Panc1 (cell line): ENCODE results near the gene GOLGA6A. TPM values are rescaled to one million over a fixed set of nuclear protein-coding genes. Genes with fewer than 3 reads are reported as not detected.

Experiments
- ATAC-seq: fragments of 200-7000 bp; cut with Tn5 transposase; 2 replicates; pipeline ENCODE4 v1.9.1; 2020; ENCODE audit warnings: mild to moderate bottlenecking, moderate library complexity
- BruUV-seq: library from RNA; stranded (reverse); fragments of 400-500 nt; replicated peaks from 2 replicates; lab custom pipeline; 2021; lab: Mats Ljungman, UMichigan
- CTCF ChIA-PET: fragments of 300-600 bp; sonication (Branson Sonifier 250); formaldehyde crosslinking; loops from one replicate; lab custom pipeline; 2022; ENCODE audit warnings: antibody characterized with exemption; lab: Charles Lee
- POLR2A ChIA-PET: fragments of 300-600 bp; sonication (Branson Sonifier 250); formaldehyde crosslinking; loops from one replicate; lab custom pipeline; 2022; ENCODE audit warnings: antibody characterized with exemption; lab: Charles Lee
- DNase-seq: peaks from one replicate; pipeline ENCODE4 v3.0.0-alpha.2; 2010; ENCODE audit warnings: low read depth, low spot score
- H3K27ac ChIP-seq: 2 replicates; pipeline ENCODE4 v1.5.1; 2011; ENCODE audit warnings: mild to moderate bottlenecking, low read length, inconsistent platforms
- H3K27me3 ChIP-seq: fragments of 200-500 bp; sonication (Bioruptor generic); 2 replicates; pipeline ENCODE4 v1.6.0; 2014; ENCODE audit warnings: low read length, inconsistent platforms; ENCODE audit not compliant: control insufficient read depth, insufficient read depth
- H3K36me3 ChIP-seq: fragments of 200-500 bp; sonication (Bioruptor generic); 2 replicates; pipeline ENCODE4 v1.5.1; 2014; ENCODE audit warnings: inconsistent platforms, mild to moderate bottlenecking, low read length, moderate library complexity; ENCODE audit not compliant: control insufficient read depth, insufficient read depth
- H3K4me1 ChIP-seq: 2 replicates; pipeline ENCODE4 v1.5.1; 2011; ENCODE audit warnings: inconsistent platforms, mild to moderate bottlenecking, low read length, moderate library complexity; ENCODE audit not compliant: control insufficient read depth, insufficient read depth
- H3K4me3 ChIP-seq, 2 experiments: 2 replicates each; pipeline ENCODE4 v1.5.1; 2011 to 2012; ENCODE audit warnings: low read depth in 2 of 2, low read length in 2 of 2, mild to moderate bottlenecking in 2 of 2, inconsistent platforms in 1 of 2, moderate library complexity in 1 of 2
- H3K9me3 ChIP-seq: fragments of 200-500 bp; sonication (Bioruptor generic); 2 replicates; pipeline ENCODE4 v1.5.1; 2014; ENCODE audit warnings: low read depth, mild to moderate bottlenecking, inconsistent platforms, low read length, moderate library complexity; ENCODE audit not compliant: control insufficient read depth, insufficient read depth
- CTCF ChIP-seq: fragments of 450-650 bp; IDR thresholded peaks from 2 replicates; pipeline ENCODE4 v1.5.1; 2017; ENCODE audit warnings: mild to moderate bottlenecking
- REST ChIP-seq, 2 experiments: IDR thresholded peaks; 2 replicates each; pipeline ENCODE4 v1.6.1; 2011 to 2012; ENCODE audit warnings: low read depth in 2 of 2, control low read depth in 1 of 2, low read length in 1 of 2, mild to moderate bottlenecking in 1 of 2, moderate library complexity in 1 of 2; ENCODE audit not compliant: insufficient read depth in 1 of 2
- in situ Hi-C: cut with HindIII; loops from 2 replicates; pipeline ENCODE4 v1.10.0; 2016; ENCODE audit warnings: low sequenced_read_pairs, low pct_unique_long_range_greater_than_20kb
- intact Hi-C: fragments of 100-400 bp; cut with micrococcal nuclease; formaldehyde crosslinking; loops from one replicate; pipeline ENCODE4 v1.10.0; 2022; ENCODE audit not compliant: unreplicated experiment
- total RNA-seq: library from RNA; stranded (reverse); gene quantifications from one replicate; pipeline ENCODE4 v1.2.1, GENCODE V29; 2021; ENCODE audit not compliant: unreplicated experiment

GOLGA6A gene
- total RNA-seq, 1 experiment from 2014 or later = 0.05 TPM

- TF ChIP-seq REST (IDR thresholded peaks at IDR 0.05; ENCODE audit: insufficient read depth in 1 of 2, low read depth in 2 of 2, low read length in 1 of 2) (no peak), CTCF (no peak)
- in situ Hi-C loops = no loop called here
- BruUV-seq = no TSS peak
- ChIA-PET CTCF (no interaction called here), POLR2A (no interaction called here)
- Histone ChIP-seq H3K36me3 (peaks cover 2% of the 10 kb centered on the region; the same call in 1 of the 2 replicates), H3K4me3 (no peak overlapping the region), H3K27me3 (no peaks in the 10 kb centered on the region), H3K27ac (no peak overlapping the region), H3K9me3 (no peaks in the 10 kb centered on the region), H3K4me1 (no peaks in the 10 kb centered on the region)
- intact Hi-C loops = no loop called here
- DNase-seq (no peak), ATAC-seq (no peak)
Measured at GRCh38 chr15:74022706-74023470, 59.5 kb downstream of the GOLGA6A start.

Other genes with a start within 250 kb of the GOLGA6A start
- gene TBC1D21, start 209.0 kb downstream of the GOLGA6A start, total RNA-seq = not detected
- gene LOXL1, start 156.1 kb downstream of the GOLGA6A start, total RNA-seq = 18.6 TPM
- gene STOML1, start 90.3 kb downstream of the GOLGA6A start, total RNA-seq = 6.9 TPM
- gene PML, start 87.8 kb downstream of the GOLGA6A start, total RNA-seq = 52.2 TPM
- 0.36 TPM for gene ISLR2, start 48.0 kb upstream of the GOLGA6A start, total RNA-seq
- gene ISLR, start 91.2 kb upstream of the GOLGA6A start, total RNA-seq = 0.28 TPM
- gene STRA6, start 120.2 kb upstream of the GOLGA6A start, total RNA-seq = 1.1 TPM
- gene CCDC33, start 153.8 kb upstream of the GOLGA6A start, total RNA-seq = not detected